GM18868 (cell line): Measurements from ENCODE around the gene SPRYD4.
"Not testable (repeated sequence)": the region's sequence is repeated elsewhere in the genome, so short reads cannot be mapped to it uniquely, and the experiment has no call there.

Experiments used
- ATAC-seq: cut with Tn5 transposase; IDR thresholded peaks from one replicate; pipeline ENCODE4 v1.9.1; 2021; ENCODE audit warnings: mild to moderate bottlenecking, moderate library complexity; ENCODE audit not compliant: unreplicated experiment

Gene SPRYD4

GRCh38 chr12:56476143-56476542 is 7.8 kb downstream of the SPRYD4 start:
- ATAC-seq, result no peak

GRCh38 chr12:56476972-56477432 is 8.6 kb downstream of the SPRYD4 start:
- ATAC-seq, result no peak

GRCh38 chr12:56477521-56478225 is 9.3 kb downstream of the SPRYD4 start:
- no peak for ATAC-seq

GRCh38 chr12:56479625-56480024 is 11.2 kb downstream of the SPRYD4 start:
- no peak for ATAC-seq

- ATAC-seq, result no peak
These were observed 16.2 kb downstream of the SPRYD4 start for GRCh38 chr12:56484566-56484965.

GRCh38 chr12:56486694-56487093 is 18.3 kb downstream of the SPRYD4 start:
- ATAC-seq, result no peak

- ATAC-seq, result peak; percentile 15
These were observed 19.2 kb downstream of the SPRYD4 start for GRCh38 chr12:56487448-56488040.

GRCh38 chr12:56488041-56488955 is 19.9 kb downstream of the SPRYD4 start, which contains the start of gene GLS2:
TSS of gene GLS2 (minus strand) at chr12:56488161. CDS start at chr12:56488118, 43 bp downstream.
- peak; percentile 96 for ATAC-seq

GRCh38 chr12:56490360-56490759 is 22.0 kb downstream of the SPRYD4 start:
- ATAC-seq, result no peak

GRCh38 chr12:56493409-56494105 is 25.2 kb downstream of the SPRYD4 start:
- not testable (repeated sequence) for ATAC-seq

GRCh38 chr12:56494106-56494415 is 25.7 kb downstream of the SPRYD4 start:
- ATAC-seq, result not testable (repeated sequence)

- not testable (repeated sequence) for ATAC-seq
These were observed 26.1 kb downstream of the SPRYD4 start for GRCh38 chr12:56494481-56494880.

- ATAC-seq, result not testable (repeated sequence)
These were observed 28.3 kb downstream of the SPRYD4 start for GRCh38 chr12:56496704-56497103.

- ATAC-seq, result not testable (repeated sequence)
These were observed 29.9 kb downstream of the SPRYD4 start for GRCh38 chr12:56498126-56498902.

- ATAC-seq, result not testable (repeated sequence)
These were observed 31.1 kb downstream of the SPRYD4 start for GRCh38 chr12:56499452-56499851.

- not testable (repeated sequence) for ATAC-seq
These were observed 31.5 kb downstream of the SPRYD4 start for GRCh38 chr12:56499879-56500278.

GRCh38 chr12:56510786-56511185 is 42.4 kb downstream of the SPRYD4 start:
- ATAC-seq, result no peak

GRCh38 chr12:56514014-56514318 is 45.6 kb downstream of the SPRYD4 start:
- not testable (repeated sequence) for ATAC-seq

- no peak for ATAC-seq
These were observed 49.5 kb downstream of the SPRYD4 start for GRCh38 chr12:56517854-56518253.

GRCh38 chr12:56518570-56518969 is 50.2 kb downstream of the SPRYD4 start:
- ATAC-seq, result no peak
